ENCODE measurements around the gene FAM149A.

FAM149A gene

DNA sequence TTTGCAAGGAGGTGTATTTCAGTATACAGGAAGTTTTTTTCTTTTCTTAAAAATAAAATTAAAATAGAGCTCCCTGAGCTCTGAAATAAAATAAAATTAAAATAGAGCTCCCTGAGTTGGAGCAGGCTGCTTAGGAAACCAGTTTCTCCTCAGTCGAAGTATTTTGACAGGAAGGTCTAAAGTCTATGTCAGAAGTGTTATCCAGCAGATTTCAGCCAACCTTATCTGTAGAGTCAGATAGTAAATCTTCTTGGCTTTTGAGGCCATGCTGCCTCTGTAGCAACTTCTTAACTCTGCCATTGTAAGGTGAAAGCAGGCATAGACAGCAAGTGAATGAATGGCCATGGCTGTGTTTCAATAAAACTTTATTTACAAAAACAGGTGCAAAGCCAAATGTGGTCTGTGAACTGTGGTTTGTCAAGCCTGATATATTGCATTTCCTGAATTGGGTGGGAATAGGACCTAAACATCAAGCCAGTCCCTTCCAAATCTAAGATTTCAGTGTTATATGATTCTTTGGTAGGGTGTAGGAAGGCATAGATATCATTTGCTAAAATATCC lies 113.3 kb downstream of the FAM149A start:
- Histone ChIP-seq H3K27me3 (ENCODE audit: control insufficient read depth, insufficient read depth, low read length, poor library complexity, severe bottlenecking) (no peaks in the 10 kb centered on the region), H3K4me1 (ENCODE audit: control insufficient read depth, insufficient read depth, low read length) (no peaks in the 10 kb centered on the region), H3K9me3 (ENCODE audit: control insufficient read depth, low read length) (no peaks in the 10 kb centered on the region), H3K27ac (ENCODE audit: insufficient read depth, low read depth, low read length, poor library complexity, severe bottlenecking) (no peak overlapping the region), H3K4me3 (ENCODE audit: insufficient read depth, low read depth, low read length) (no peak overlapping the region), H3K36me3 (ENCODE audit: control insufficient read depth, insufficient read depth, low read length) (no peaks in the 10 kb centered on the region)
- 92 to 98% methylated on average over 1 of the region's 1 CpG for WGBS, 2 experiments

- no peak overlapping the region for H3K27ac ChIP-seq (ENCODE audit: insufficient read depth, low read depth, low read length, poor library complexity, severe bottlenecking)
- 91 to 93% methylated on average over 1 of the region's 1 CpG for WGBS, 2 experiments
Measured at GRCh38 chr4:186221624-186222023, 117.1 kb downstream of the FAM149A start.

More at GRCh38 chr4:186221624-186222023, 117.1 kb downstream of the FAM149A start:
- no peaks in the 10 kb centered on the region for H3K36me3 ChIP-seq (ENCODE audit: control insufficient read depth, insufficient read depth, low read length)
- H3K9me3 ChIP-seq (ENCODE audit: control insufficient read depth, low read length) = no peaks in the 10 kb centered on the region
- no peaks in the 10 kb centered on the region for H3K27me3 ChIP-seq (ENCODE audit: control insufficient read depth, insufficient read depth, low read length, poor library complexity, severe bottlenecking)
- no peaks in the 10 kb centered on the region for H3K4me1 ChIP-seq (ENCODE audit: control insufficient read depth, insufficient read depth, low read length)
- no peak overlapping the region for H3K4me3 ChIP-seq (ENCODE audit: insufficient read depth, low read depth, low read length)

Measured in ectodermal cell (in vitro differentiated cells).